ENCODE data around the gene RBBP8.

The RBBP8 gene

DNA sequence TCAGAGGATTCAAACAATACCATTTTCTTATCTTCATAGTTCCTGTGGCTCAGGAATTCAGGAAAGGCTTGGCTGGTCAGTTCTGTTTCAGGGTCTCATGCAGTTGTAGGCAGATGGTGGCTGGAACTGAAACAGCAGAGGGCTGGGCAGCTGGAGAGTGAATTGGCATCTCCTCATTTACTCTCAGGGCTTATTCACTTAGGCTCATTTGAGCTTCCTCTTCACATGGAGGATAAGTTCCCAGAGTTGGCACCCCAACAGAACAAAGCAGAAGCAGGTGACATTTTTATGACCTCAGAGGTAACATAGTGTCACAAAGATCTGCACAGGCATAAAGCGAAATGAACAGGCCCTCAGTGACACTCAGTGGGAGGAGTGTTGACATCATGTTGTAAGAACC, 66.1 kb downstream of the RBBP8 start:
- no peak for DNase-seq (ENCODE audit: low read depth, low spot score)

GRCh38 chr18:22999647-23000046, 66.5 kb downstream of the RBBP8 start:
- DNase-seq (ENCODE audit: low read depth, low spot score), result no peak

DNA sequence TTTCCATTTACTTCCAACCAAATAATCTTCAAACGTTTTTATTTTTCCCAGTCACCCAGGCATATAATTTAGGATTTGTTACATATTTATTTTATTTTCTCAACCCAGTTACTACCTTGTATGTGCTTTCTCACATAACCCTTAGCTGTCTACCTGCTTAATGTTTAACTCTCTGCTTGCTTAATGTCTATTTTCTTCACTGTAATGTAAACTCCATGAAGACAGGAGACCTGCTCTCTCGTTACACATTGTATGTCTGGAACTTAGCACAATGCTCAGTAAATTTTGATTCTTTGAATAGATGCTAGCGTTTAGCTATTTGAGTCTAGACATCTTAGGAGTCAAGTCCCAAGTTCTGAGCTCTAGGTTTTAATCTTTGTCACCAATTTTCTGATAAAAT, 70.2 kb downstream of the RBBP8 start:
- no peak for DNase-seq (ENCODE audit: low read depth, low spot score)

DNA sequence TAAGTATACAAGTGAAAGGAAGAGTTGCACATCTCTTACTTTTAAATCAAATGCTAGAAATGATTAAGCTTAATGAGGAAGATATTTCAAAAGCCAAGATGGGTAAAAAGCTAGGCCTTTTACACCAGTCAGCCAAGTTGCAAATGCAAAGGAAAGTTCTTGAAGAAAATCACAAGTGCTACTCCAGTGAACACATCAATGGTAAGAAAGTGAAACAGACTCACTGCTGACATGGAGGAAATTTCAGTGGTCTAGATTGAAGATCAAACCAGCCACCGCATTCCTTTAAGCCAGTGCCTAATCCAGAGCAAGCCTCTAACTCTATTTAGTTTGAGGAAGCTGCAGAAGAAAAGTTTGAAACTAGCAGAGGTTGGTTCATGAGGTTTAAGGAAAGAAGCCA, 79.1 kb downstream of the RBBP8 start:
- no peak for DNase-seq (ENCODE audit: low read depth, low spot score)

- no peak for DNase-seq (ENCODE audit: low read depth, low spot score)
These were observed 87.6 kb downstream of the RBBP8 start for GRCh38 chr18:23020555-23021294.

GRCh38 chr18:23021623-23022022, 88.5 kb downstream of the RBBP8 start:
- no peak for DNase-seq (ENCODE audit: low read depth, low spot score)

- no peak for DNase-seq (ENCODE audit: low read depth, low spot score)
These were observed 99.0 kb downstream of the RBBP8 start for GRCh38 chr18:23032030-23032582.

GRCh38 chr18:23033056-23033455, 99.9 kb downstream of the RBBP8 start:
- no peak for DNase-seq (ENCODE audit: low read depth, low spot score)

DNA sequence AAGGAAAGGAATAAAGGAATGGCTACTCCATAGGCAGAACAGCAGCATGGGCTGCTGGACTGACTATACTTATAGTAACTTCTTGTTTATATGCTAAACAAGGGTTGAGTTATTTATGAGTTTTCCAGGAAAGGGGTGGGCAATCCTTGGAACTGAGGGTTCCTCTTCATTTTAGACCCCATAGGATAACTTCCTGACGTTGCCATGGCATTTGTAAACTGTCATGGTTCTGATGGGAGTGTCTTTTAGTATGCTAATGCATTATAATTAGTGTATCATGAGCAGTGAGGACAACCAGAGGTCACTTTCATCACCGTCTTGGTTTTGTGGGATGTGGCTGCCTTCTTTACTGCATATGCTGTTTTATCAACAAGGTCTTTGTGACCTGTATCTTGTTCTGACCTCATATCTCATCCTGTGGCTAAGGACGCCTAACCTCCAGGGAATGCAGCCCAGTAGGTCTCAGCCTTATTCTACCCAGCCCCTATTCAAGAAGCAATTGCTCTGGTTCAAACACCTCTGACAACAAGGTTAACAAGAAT, 103.6 kb downstream of the RBBP8 start:
- no peak for DNase-seq (ENCODE audit: low read depth, low spot score)

GRCh38 chr18:23037646-23038045, 104.5 kb downstream of the RBBP8 start:
- DNase-seq (ENCODE audit: low read depth, low spot score), result no peak

DNA sequence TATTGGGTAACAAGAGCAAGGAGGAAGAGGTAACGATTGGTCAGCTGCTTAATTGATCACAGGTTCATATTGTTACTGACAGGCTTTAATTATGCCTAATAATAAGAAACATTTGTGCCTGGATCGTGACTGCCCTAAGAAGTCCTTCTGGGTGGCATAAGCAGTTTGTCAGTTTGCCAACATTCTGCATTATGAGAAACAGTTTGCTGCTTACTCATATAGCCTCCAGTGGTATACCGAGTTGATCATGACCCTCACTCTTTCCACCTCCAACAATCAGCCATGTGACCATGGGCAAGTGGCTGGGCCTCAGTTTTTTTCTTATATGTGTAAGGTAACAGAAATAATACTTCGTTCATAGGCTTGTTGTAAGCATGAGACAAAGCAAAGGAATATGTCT, 105.6 kb downstream of the RBBP8 start:
- no peak for DNase-seq (ENCODE audit: low read depth, low spot score)

DNA sequence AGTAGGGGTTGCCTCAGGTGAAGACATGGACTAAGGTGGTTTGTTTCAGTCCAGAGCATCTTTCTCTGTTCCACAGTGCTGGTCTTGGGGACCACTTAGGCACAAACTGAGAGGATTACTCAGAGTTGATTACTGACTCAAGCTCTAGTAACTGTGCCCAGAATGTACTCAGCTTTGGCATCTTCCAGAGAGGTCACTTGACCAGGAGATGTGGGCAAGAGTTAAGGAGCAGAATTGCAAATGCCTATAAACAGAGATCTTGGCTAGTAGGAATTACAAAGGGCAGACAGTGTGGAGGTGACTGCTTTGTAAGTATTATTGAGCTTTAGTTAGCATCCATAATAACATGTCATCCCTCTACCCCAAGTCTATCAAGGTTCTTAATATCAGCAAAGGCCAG, 109.0 kb downstream of the RBBP8 start:
- no peak for DNase-seq (ENCODE audit: low read depth, low spot score)

DNA sequence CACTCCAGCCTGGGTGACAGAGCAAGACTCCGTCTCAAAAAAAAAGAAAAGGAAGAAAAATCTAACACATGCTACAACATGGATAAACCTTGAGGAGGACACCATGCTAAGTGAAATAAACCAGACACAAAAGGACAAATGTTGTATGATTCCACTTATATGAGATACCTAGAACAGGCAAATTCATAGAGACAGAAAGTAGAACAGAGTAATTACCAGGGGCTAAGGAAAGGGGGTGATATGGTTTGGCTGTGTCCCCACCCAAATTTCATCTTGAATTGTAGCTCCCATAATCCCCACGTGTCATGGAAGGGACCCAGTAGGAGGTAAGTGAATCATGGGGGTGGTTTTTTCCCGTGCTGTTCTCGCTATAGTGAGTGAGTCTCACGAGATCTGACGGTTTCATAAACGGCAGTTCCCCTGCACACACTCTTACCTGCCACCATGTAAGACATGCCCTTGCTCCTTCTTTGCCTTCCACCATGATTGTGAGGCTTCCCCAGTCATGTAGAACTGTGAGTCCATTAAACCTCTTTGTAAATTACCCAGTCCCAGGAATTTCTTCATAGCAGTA, 110.8 kb downstream of the RBBP8 start:
- DNase-seq (ENCODE audit: low read depth, low spot score), result no peak

GRCh38 chr18:23049698-23050373, 116.7 kb downstream of the RBBP8 start:
- no peak for DNase-seq (ENCODE audit: low read depth, low spot score)

DNA sequence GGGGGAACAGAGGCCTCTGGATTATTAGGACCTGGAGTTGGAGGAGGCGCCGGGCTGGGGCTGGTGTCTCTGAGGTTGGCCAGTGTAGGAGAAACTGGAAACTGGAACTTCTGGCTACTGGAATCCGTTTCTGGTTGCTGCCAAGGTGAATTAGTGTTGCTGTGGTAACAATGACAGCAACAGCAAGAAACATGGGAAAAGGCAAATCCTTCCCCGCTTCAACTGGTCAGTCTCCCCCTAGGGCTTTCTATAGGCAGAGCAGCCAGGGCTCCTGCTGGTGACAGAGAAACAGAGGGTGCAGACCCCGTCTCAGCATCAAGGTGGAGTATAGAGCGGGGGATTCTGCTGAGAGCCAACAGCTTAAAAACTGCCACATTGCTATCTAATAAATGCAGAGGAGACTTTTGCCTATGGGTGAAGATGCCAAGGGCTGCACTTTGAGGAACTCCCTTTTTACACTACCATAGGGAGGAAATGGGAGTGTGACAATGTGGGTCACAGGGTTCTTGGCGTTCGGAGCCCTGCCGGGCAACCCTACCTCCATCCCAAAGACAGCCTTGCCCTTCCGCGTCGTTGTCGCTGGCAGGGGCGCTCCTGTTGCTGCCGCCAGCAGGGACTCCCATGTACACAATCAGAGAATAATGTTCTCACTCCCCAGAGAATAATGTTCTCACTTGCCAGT, 120.8 kb downstream of the RBBP8 start:
- no peak for DNase-seq (ENCODE audit: low read depth, low spot score)

DNA sequence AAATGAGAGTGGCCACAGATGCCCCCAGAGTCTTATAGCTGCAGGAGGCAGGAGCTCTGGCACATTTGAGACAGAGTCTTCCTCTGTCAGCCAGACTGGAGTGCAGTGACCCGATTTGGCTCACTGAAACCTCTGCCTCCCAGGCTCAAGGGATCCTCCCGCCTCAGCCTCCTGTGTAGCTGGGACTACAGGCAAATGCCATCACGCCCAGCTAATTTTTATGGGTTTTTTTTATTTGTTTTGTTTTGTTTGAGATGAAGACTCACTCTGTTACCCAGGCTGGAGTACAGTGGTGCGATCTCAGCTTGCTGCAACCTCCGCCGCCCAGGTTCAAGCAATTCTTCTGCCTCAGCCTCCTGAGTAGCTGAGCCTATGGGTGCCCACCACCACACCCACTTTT, 121.4 kb downstream of the RBBP8 start:
- DNase-seq (ENCODE audit: low read depth, low spot score), result no peak

GRCh38 chr18:23056315-23056714, 123.2 kb downstream of the RBBP8 start:
- no peak for DNase-seq (ENCODE audit: low read depth, low spot score)

- no peak for DNase-seq (ENCODE audit: low read depth, low spot score)
These were observed 124.0 kb downstream of the RBBP8 start for GRCh38 chr18:23057096-23057495.

DNA sequence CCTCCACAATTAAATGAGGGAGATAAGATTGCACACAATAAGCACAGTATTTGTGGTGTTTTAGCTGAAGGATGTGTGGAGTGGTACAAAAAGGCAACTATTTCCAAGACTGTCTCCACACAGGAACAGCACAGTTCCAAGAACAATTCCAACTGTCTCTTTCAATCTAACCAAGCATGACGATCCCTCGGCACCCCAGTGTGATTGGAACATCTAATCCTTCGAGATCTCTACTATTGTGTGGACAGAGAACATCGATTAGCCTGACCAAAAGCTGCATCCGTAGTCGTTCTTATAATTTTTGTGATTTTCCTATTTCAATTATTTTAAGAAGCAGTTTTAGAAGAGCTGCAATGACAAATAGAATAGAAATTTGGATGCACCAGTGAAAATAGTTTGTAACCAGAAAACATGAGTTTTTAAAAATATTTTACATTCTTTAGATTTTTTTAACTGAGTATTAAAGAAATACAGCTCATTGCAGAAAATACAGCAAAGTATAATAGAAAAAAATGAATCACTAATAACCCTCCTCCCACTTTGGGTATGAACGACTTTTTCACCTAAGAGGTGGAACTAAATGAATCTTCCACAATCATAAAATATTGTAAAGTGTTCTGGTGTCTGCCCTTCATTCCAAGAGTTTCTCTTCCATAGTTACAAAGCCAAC, 125.8 kb downstream of the RBBP8 start:
- no peak for DNase-seq (ENCODE audit: low read depth, low spot score)

- DNase-seq (ENCODE audit: low read depth, low spot score), result no peak
These were observed 126.7 kb downstream of the RBBP8 start for GRCh38 chr18:23059541-23060465.

All from activated CD4-positive, CD25-positive, alpha-beta regulatory T cell treated with anti-CD3 and anti-CD28 coated beads, Interleukin-2, amount 50 U/mL, for 16 hours (primary cell).